SK-N-MC (cell line): ENCODE data around the gene ATP6V0A1.

Experiments
- EZH2 ChIP-seq: fragments of 200-600 bp; sonication (generic); IDR thresholded peaks from one replicate; pipeline ENCODE4 v1.6.1; 2017; ENCODE audit warnings: antibody characterized with exemption
- POLR2AphosphoS5 ChIP-seq: IDR thresholded peaks from 2 replicates; pipeline ENCODE4 v1.6.1; 2012; ENCODE audit warnings: mild to moderate bottlenecking, low read depth, low read length, borderline replicate concordance

DNA sequence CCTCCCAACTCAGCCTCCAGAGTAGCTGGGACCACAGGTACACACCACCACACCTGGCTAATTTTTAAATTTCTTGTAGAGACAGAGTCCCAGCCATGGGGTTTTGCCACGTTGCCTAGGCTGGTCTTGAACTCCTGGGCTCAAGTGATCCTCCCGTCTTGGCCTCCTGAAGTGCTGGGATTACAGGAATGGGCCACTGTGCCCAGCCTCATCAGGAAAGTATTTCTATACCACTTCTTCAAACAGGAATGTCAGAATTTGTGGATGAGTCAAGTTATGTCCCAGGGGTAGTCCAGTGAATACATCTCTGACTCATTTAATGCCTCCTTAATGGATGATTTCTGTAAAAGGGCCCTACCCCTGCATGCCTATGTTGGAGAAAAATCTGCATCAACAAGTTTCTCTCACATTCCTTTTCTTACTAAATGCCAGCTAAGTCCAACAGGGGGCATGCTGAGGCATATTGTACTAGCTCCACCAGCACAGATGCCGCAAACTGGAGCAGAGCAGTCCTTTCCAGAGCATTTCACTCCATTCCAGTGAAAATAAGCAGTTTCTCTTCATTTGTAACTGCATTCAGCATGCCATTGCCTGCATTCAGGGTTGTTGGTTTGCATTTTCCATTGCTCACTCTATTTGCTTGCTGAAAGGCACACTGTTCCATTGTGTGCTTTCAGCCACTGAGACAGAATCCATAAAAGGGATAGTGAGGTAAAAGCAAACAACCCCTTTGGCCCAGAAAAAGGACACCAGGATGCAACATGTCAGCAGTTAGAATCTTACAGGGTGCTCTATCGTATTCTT is 30.3 kb upstream of the ATP6V0A1 start:
- TF ChIP-seq POLR2AphosphoS5, result no peak
- TF ChIP-seq EZH2, result no peak
